ENCODE measurements around the gene TNC.

- TF ChIP-seq CTCF (IDR thresholded peaks at IDR 0.05; ENCODE audit: poor library complexity) (no peak), EZH2 (IDR thresholded peaks at IDR 0.05; ENCODE audit: borderline replicate concordance) (no peak)
These were observed 144.7 kb downstream of the TNC start for GRCh38 chr9:114973216-114973615.
